B cell (primary cell): ENCODE results near the gene PCSK4. TPM values are rescaled to one million over a fixed set of nuclear protein-coding genes. Genes with fewer than 3 reads are reported as not detected.
"Not testable (repeated sequence)": the region's sequence is repeated elsewhere in the genome, so short reads cannot be mapped to it uniquely, and the experiment has no call there.

Source experiments
- ATAC-seq: fragments of 200-7000 bp; cut with Tn5 transposase; one replicate; pipeline ENCODE4 v1.10.0; 2021; ENCODE audit warnings: low read depth, mild to moderate bottlenecking, moderate number of reproducible peaks, moderate library complexity
- CTCF ChIA-PET: fragments of 350-600 bp; sonication (Branson Sonifier 250); formaldehyde crosslinking; loops from one replicate; lab custom pipeline; 2021; ENCODE audit warnings: antibody characterized with exemption, inconsistent platforms; lab: Charles Lee
- POLR2A ChIA-PET: fragments of 350-600 bp; sonication (Branson Sonifier 250); formaldehyde crosslinking; loops from one replicate; lab custom pipeline; 2021; ENCODE audit warnings: antibody characterized with exemption; lab: Charles Lee
- DNase-seq: peaks from one replicate; pipeline ENCODE4 v3.0.0; 2013
- H2AFZ ChIP-seq: 2 replicates; pipeline ENCODE4 v1.6.1; 2012; ENCODE audit warnings: mild to moderate bottlenecking, low read depth, low read length; ENCODE audit not compliant: insufficient read depth, poor library complexity, severe bottlenecking
- H3K27ac ChIP-seq, 2 donors: 1 replicate in 1 of 2; 2 replicates in 1 of 2; pipeline ENCODE4 v1.5.1; 2012 to 2013; ENCODE audit warnings: low read length in 2 of 2, mild to moderate bottlenecking in 2 of 2, moderate library complexity in 1 of 2
- H3K27me3 ChIP-seq, 4 experiments: fragments of 200-600 bp in 1 of 4; sonication (generic) in 1 of 4; replicated peaks in 1 of 4; 1 replicate in 2 of 4; 2 replicates in 2 of 4; pipeline versions ENCODE4 v1.6.1 to v1.7.0; 2013 to 2016; ENCODE audit warnings: low read length in 3 of 4, mild to moderate bottlenecking in 2 of 4, mixed read lengths in 1 of 4, moderate library complexity in 1 of 4; ENCODE audit not compliant: insufficient read depth in 4 of 4, control insufficient read depth in 3 of 4; ENCODE audit errors: control extremely low read depth in 1 of 4
- H3K36me3 ChIP-seq, 2 experiments: replicated peaks in 1 of 2; 1 replicate in 1 of 2; 2 replicates in 1 of 2; pipeline versions ENCODE4 v1.6.1 to v1.7.1; 2013; ENCODE audit warnings: low read length in 1 of 2; ENCODE audit not compliant: insufficient read depth in 2 of 2, control insufficient read depth in 1 of 2; ENCODE audit errors: control extremely low read depth in 1 of 2, extremely low read depth in 1 of 2
- H3K4me1 ChIP-seq, 2 donors: fragments of 200-600 bp in 1 of 2; sonication (generic) in 1 of 2; 1 replicate in 1 of 2; 2 replicates in 1 of 2; pipeline versions ENCODE4 v1.5.1 to v1.6.1; 2013 to 2017; ENCODE audit warnings: low read length in 2 of 2; ENCODE audit not compliant: control insufficient read depth in 2 of 2, insufficient read depth in 2 of 2
- H3K4me2 ChIP-seq: replicated peaks from 2 replicates; pipeline ENCODE3; 2012; ENCODE audit warnings: mild to moderate bottlenecking, low read depth, low read length; ENCODE audit not compliant: poor library complexity, severe bottlenecking
- H3K4me3 ChIP-seq, 5 experiments: fragments of 200-600 bp in 1 of 5; sonication (generic) in 1 of 5; 1 replicate in 3 of 5; 2 replicates in 2 of 5; pipeline versions ENCODE4 v1.5.1 to v1.7.0; 2011 to 2016; ENCODE audit warnings: low read length in 4 of 5, mild to moderate bottlenecking in 4 of 5, low read depth in 2 of 5, control low read depth in 1 of 5, moderate library complexity in 1 of 5; ENCODE audit not compliant: insufficient read depth in 1 of 5; ENCODE audit errors: control extremely low read depth in 1 of 5, extremely low read depth in 1 of 5
- H3K79me2 ChIP-seq: fragments of 200-600 bp; sonication (generic); one replicate; pipeline ENCODE4 v1.6.0; 2016; ENCODE audit warnings: low read length; ENCODE audit not compliant: control insufficient read depth, insufficient read depth
- H3K9ac ChIP-seq: fragments of 200-600 bp; sonication (generic); 2 replicates; pipeline ENCODE4 v1.6.1; 2017; ENCODE audit warnings: mild to moderate bottlenecking, low read length, moderate library complexity
- H3K9me3 ChIP-seq, 3 donors: one replicate each; pipeline versions ENCODE4 v1.6.1 to v1.7.1; 2013; ENCODE audit warnings: low read length in 2 of 3; ENCODE audit not compliant: control insufficient read depth in 2 of 3, insufficient read depth in 1 of 3; ENCODE audit errors: control extremely low read depth in 1 of 3
- H4K20me1 ChIP-seq: 2 replicates; pipeline ENCODE4 v1.6.0; 2012; ENCODE audit warnings: mild to moderate bottlenecking, low read length; ENCODE audit not compliant: insufficient read depth, control insufficient read depth, poor library complexity, severe bottlenecking
- H3K27ac Mint-ChIP-seq: one replicate; pipeline ENCODE4 v1.8.0; 2021; ENCODE audit warnings: mixed read lengths
- H3K27me3 Mint-ChIP-seq: one replicate; pipeline ENCODE4 v1.8.0; 2021; ENCODE audit warnings: mixed read lengths
- H3K4me1 Mint-ChIP-seq: one replicate; pipeline ENCODE4 v1.8.0; 2021; ENCODE audit warnings: mixed read lengths
- H3K4me3 Mint-ChIP-seq: one replicate; pipeline ENCODE4 v1.8.0; 2021; ENCODE audit warnings: mixed read lengths
- H3K9me3 Mint-ChIP-seq: one replicate; pipeline ENCODE4 v1.8.0; 2022; ENCODE audit warnings: mixed read lengths; ENCODE audit not compliant: insufficient read depth
- CTCF ChIP-seq: fragments of 200-600 bp; IDR thresholded peaks from one replicate; pipeline ENCODE4 v1.8.0; 2022; ENCODE audit warnings: antibody characterized with exemption, mild to moderate bottlenecking
- EZH2 ChIP-seq: IDR thresholded peaks from 2 replicates; pipeline ENCODE4 v1.6.1; 2012; ENCODE audit warnings: borderline replicate concordance, low read depth, mild to moderate bottlenecking, moderate library complexity, low read length; ENCODE audit not compliant: insufficient read depth, poor library complexity, severe bottlenecking
- WGBS: methylation state at CpG from one replicate; pipeline ENCODE4 v1.1.5; 2013; ENCODE audit warnings: missing lambda C conversion rate; ENCODE audit not compliant: insufficient coverage; 5-methylcytosine and 5-hydroxymethylcytosine counted together
- intact Hi-C: fragments of 100-400 bp; cut with micrococcal nuclease; formaldehyde crosslinking; loops from one replicate; pipeline ENCODE4 v1.10.0; 2022
- polyA minus RNA-seq: library from RNA; depleted of rRNA, polyadenylated mRNA; stranded (reverse); fragments of >200 nt; gene quantifications from 2 replicates; pipeline ENCODE4 v1.2.3, GENCODE V29; 2012
- polyA plus RNA-seq: library from polyadenylated mRNA; depleted of rRNA; stranded (reverse); fragments of >200 nt; gene quantifications from 2 replicates; pipeline ENCODE4 v1.2.3, GENCODE V29; 2012
- total RNA-seq, 2 donors: library from RNA; stranded (reverse); fragments of 120-200 nt in 1 of 2; gene quantifications; 1 replicate in 1 of 2; 2 replicates in 1 of 2; pipeline versions ENCODE4 v1.2.3 to v1.2.4, GENCODE V29; 2013 to 2022

Gene PCSK4
- total RNA-seq (1.3 and 1.7 TPM in 2 replicates), polyA plus RNA-seq (1.1 and 1.9 TPM in 2 replicates), polyA minus RNA-seq (0.60 and 2.5 TPM in 2 replicates)
- total RNA-seq (2013): 0.26 TPM

- under 1% methylated on average over 70 of the region's 74 CpGs for WGBS
These were observed at the start of gene PCSK4 for GRCh38 chr19:1490311-1491113. Gene PCSK4, minus strand, starts transcription at chr19:1490350. Its CDS starts 4 bp downstream, at chr19:1490346.

GRCh38 chr19:1539749-1540148 lies 49.6 kb upstream of the PCSK4 start:
- H3K36me3 ChIP-seq, H3K4me1 Mint-ChIP-seq, H3K4me3 ChIP-seq, H3K4me2 ChIP-seq, intact Hi-C loops, H3K9me3 Mint-ChIP-seq, H3K79me2 ChIP-seq, H3K27ac ChIP-seq, ATAC-seq, H3K4me3 Mint-ChIP-seq, H3K4me1 ChIP-seq, H4K20me1 ChIP-seq, H3K27ac Mint-ChIP-seq, H2AFZ ChIP-seq, DNase-seq, H3K9ac ChIP-seq: not testable (repeated sequence)
- H3K27me3 Mint-ChIP-seq: peaks cover 17% of the 10 kb centered on the region
- Histone ChIP-seq H3K27me3 (peaks cover 0 to 25% (median 3%) of the 10 kb centered on the region in 4 experiments), H3K9me3 (peaks cover 0 to 17% (median 0%) of the 10 kb centered on the region in 3 donors)
- ChIA-PET CTCF (interaction anchor here (1.1 kb wide), 1 partner anchor 286 kb away, joined by 5 read pairs; no protein-coding TSS in a partner anchor), POLR2A (interaction anchor here (0.7 kb wide), 1 partner anchor 184 kb away, joined by 3 read pairs; no protein-coding TSS in a partner anchor)
- WGBS: 91% methylated on average over 8 of the region's 11 CpGs

More at GRCh38 chr19:1490311-1491113, at the start of gene PCSK4:
- Histone ChIP-seq H3K9me3 (peaks cover 0 to 12% (median 0%) of the 10 kb centered on the region in 3 donors), H3K4me1 (peaks cover 14 to 17% of the 10 kb centered on the region in 2 donors), H3K27me3 (peaks cover 0 to 7% (median 1%) of the 10 kb centered on the region in 4 experiments), H4K20me1 (no peaks in the 10 kb centered on the region), H2AFZ (peak within 1 kb of the TSS; percentile 82), H3K36me3 (no peaks in the 10 kb centered on the region), H3K4me3 (peak within 1 kb of the TSS; percentile 39 to 71 (median 52)), H3K4me2 (peak within 1 kb of the TSS; percentile 99), H3K27ac (peak within 1 kb of the TSS in 1 of 2 donors; percentile 14), H3K9ac (peak within 1 kb of the TSS; percentile 71), H3K79me2 (no peaks in the 10 kb centered on the region)
- H3K27ac Mint-ChIP-seq: peak within 1 kb of the TSS; percentile 84
- ChIA-PET POLR2A (interaction anchor here (0.6 to 0.8 kb wide), 8 partner anchors 12 to 222 kb away, joined by 3 to 9 read pairs (median 4); partner anchors contain the start of gene CIRBP), CTCF (interaction anchor here (0.8 to 1.3 kb wide), 3 partner anchors 15 to 321 kb away, joined by 3 to 4 read pairs (median 3); partner anchors contain the start of gene ATP8B3)
- H3K4me3 Mint-ChIP-seq: peak within 1 kb of the TSS; percentile 90
- no peaks in the 10 kb centered on the region for H3K27me3 Mint-ChIP-seq
- H3K4me1 Mint-ChIP-seq: peaks cover 15% of the 10 kb centered on the region
- intact Hi-C loops: loop anchor here (1.0 to 2.0 kb wide), 8 partner anchors 11 to 322 kb away; partner anchors contain the start of genes ATP8B3, C19orf25, CIRBP and MBD3
- no peaks in the 10 kb centered on the region for H3K9me3 Mint-ChIP-seq
- ATAC-seq (peak; percentile 83), DNase-seq (peak; percentile 99)
- TF ChIP-seq EZH2 (no peak), CTCF (no peak)
